OCI-LY7 (cell line): ENCODE results near the gene PGK2. TPM values are rescaled to one million over a fixed set of nuclear protein-coding genes. Genes with fewer than 3 reads are reported as not detected.

Experiments
- BruUV-seq: library from RNA; stranded (reverse); fragments of 400-500 nt; replicated peaks from 2 replicates; lab custom pipeline; 2021; lab: Mats Ljungman, UMichigan
- CTCF ChIA-PET: fragments of 300-600 bp; sonication (Branson Sonifier 250); formaldehyde crosslinking; loops from one replicate; lab custom pipeline; 2022; ENCODE audit warnings: antibody characterized with exemption; ENCODE audit not compliant: unreplicated experiment; lab: Charles Lee
- POLR2A ChIA-PET: fragments of 300-600 bp; sonication (Branson Sonifier 250); formaldehyde crosslinking; loops from one replicate; lab custom pipeline; 2022; ENCODE audit warnings: antibody characterized with exemption; lab: Charles Lee
- DNase-seq: peaks from one replicate; pipeline ENCODE4 v3.0.0-alpha.2; 2015; ENCODE audit warnings: low spot score
- H2AFZ ChIP-seq: fragments of 200-600 bp; sonication (generic), shearing (Covaris generic); 2 replicates; pipeline ENCODE4 v1.6.1; 2014; ENCODE audit warnings: mild to moderate bottlenecking, antibody characterized with exemption, low read length, moderate library complexity
- H3K27ac ChIP-seq: fragments of 200-600 bp; sonication (generic); 2 replicates; pipeline ENCODE4 v1.5.1; 2014; ENCODE audit warnings: mixed run types, low read depth, mild to moderate bottlenecking, moderate library complexity, low read length, inconsistent platforms; ENCODE audit not compliant: poor library complexity, severe bottlenecking
- H3K36me3 ChIP-seq: fragments of 200-600 bp; sonication (generic); 2 replicates; pipeline ENCODE4 v1.6.1; 2014; ENCODE audit warnings: mild to moderate bottlenecking, antibody characterized with exemption, low read length, moderate library complexity, mixed read lengths; ENCODE audit not compliant: insufficient read depth
- H3K4me1 ChIP-seq: fragments of 200-600 bp; sonication (generic); 2 replicates; pipeline ENCODE4 v1.5.1; 2014; ENCODE audit warnings: mild to moderate bottlenecking, low read length; ENCODE audit not compliant: insufficient read depth, poor library complexity, severe bottlenecking
- H3K4me2 ChIP-seq: fragments of 200-600 bp; sonication (generic); 2 replicates; pipeline ENCODE4 v1.6.1; 2014; ENCODE audit warnings: mild to moderate bottlenecking, low read length
- H3K4me3 ChIP-seq: fragments of 200-600 bp; sonication (generic); 2 replicates; pipeline ENCODE4 v1.5.1; 2014; ENCODE audit warnings: mild to moderate bottlenecking, low read depth, low read length; ENCODE audit not compliant: poor library complexity, severe bottlenecking
- H3K79me2 ChIP-seq: fragments of 200-600 bp; sonication (generic); 2 replicates; pipeline ENCODE4 v1.6.1; 2016; ENCODE audit warnings: low read depth, mild to moderate bottlenecking, low read length, moderate library complexity, mixed read lengths; ENCODE audit not compliant: insufficient read depth
- H3K9me2 ChIP-seq: fragments of 200-600 bp; sonication (generic); 2 replicates; pipeline ENCODE4 v1.6.1; 2016; ENCODE audit warnings: mild to moderate bottlenecking, low read length, mixed read lengths; ENCODE audit not compliant: insufficient read depth
- H3K9me3 ChIP-seq: fragments of 200-600 bp; sonication (generic); 2 replicates; pipeline ENCODE4 v1.6.1; 2014; ENCODE audit warnings: mild to moderate bottlenecking, mixed run types, low read length, mixed read lengths
- H4K20me1 ChIP-seq: fragments of 200-600 bp; sonication (generic); 2 replicates; pipeline ENCODE4 v1.6.1; 2014; ENCODE audit warnings: mild to moderate bottlenecking, antibody characterized with exemption, low read length, moderate library complexity, mixed read lengths; ENCODE audit not compliant: insufficient read depth
- CTCF ChIP-seq: fragments of 200-600 bp; sonication (generic); conservative IDR thresholded peaks from 2 replicates; pipeline ENCODE4 v1.5.1; 2014; ENCODE audit warnings: mild to moderate bottlenecking, antibody characterized with exemption, low read length, moderate library complexity, mixed read lengths
- EZH2phosphoT487 ChIP-seq: fragments of 200-600 bp; sonication (generic); IDR thresholded peaks from 2 replicates; pipeline ENCODE4 v1.6.1; 2018; ENCODE audit warnings: low read depth, borderline replicate concordance, mild to moderate bottlenecking, mixed run types, antibody characterized with exemption, low read length, moderate library complexity, mixed read lengths
- intact Hi-C: fragments of 100-400 bp; cut with micrococcal nuclease; formaldehyde crosslinking; loops from one replicate; pipeline ENCODE4 v1.10.0; 2022; ENCODE audit not compliant: unreplicated experiment
- total RNA-seq, 2 experiments: library from RNA; depleted of rRNA in 1 of 2; stranded (reverse); fragments of >200 nt in 1 of 2; shearing (Covaris generic) in 1 of 2; gene quantifications; 2 replicates each; pipeline ENCODE4 v1.2.3, GENCODE V29; 2014 to 2022

The PGK2 gene
- total RNA-seq, 2 experiments from 2014 or later: not detected

- Histone ChIP-seq H3K79me2 (no peaks in the 10 kb centered on the region), H3K9me3 (no peaks in the 10 kb centered on the region), H4K20me1 (no peaks in the 10 kb centered on the region), H3K4me1 (no peaks in the 10 kb centered on the region), H2AFZ (no peak overlapping the region), H3K9me2 (no peaks in the 10 kb centered on the region), H3K4me3 (no peak overlapping the region), H3K36me3 (no peaks in the 10 kb centered on the region), H3K4me2 (no peak overlapping the region), H3K27ac (no peak overlapping the region)
- ChIA-PET CTCF (no interaction called here), POLR2A (no interaction called here)
- intact Hi-C loops: no loop called here
- TF ChIP-seq CTCF (no peak), EZH2phosphoT487 (no peak)
- no peak for DNase-seq
- BruUV-seq: no TSS peak
Measured at GRCh38 chr6:49806145-49806544, 19.1 kb upstream of the PGK2 start.

GRCh38 chr6:49805246-49805645 is 18.2 kb upstream of the PGK2 start:
- DNase-seq: no peak
- no peak overlapping the region for H3K4me3 ChIP-seq
- POLR2A ChIA-PET: interaction anchor here (0.7 kb wide), 1 partner anchor 59 kb away, joined by 3 read pairs; no protein-coding TSS in a partner anchor
- H3K9me3 ChIP-seq: no peaks in the 10 kb centered on the region
- intact Hi-C loops: no loop called here
- H3K9me2 ChIP-seq: no peaks in the 10 kb centered on the region
- no TSS peak for BruUV-seq
- no peaks in the 10 kb centered on the region for H3K4me1 ChIP-seq
- H2AFZ ChIP-seq: no peak overlapping the region
- CTCF ChIA-PET: no interaction called here
- no peak overlapping the region for H3K4me2 ChIP-seq
- no peaks in the 10 kb centered on the region for H4K20me1 ChIP-seq
- TF ChIP-seq EZH2phosphoT487 (no peak), CTCF (no peak)
- no peaks in the 10 kb centered on the region for H3K36me3 ChIP-seq
- H3K79me2 ChIP-seq: no peaks in the 10 kb centered on the region
- no peak overlapping the region for H3K27ac ChIP-seq

- no peak for TF ChIP-seq EZH2phosphoT487
- no peak for TF ChIP-seq CTCF
- Histone ChIP-seq H2AFZ (no peak overlapping the region), H3K4me2 (no peak overlapping the region), H3K27ac (no peak overlapping the region), H3K9me3 (no peaks in the 10 kb centered on the region), H3K36me3 (no peaks in the 10 kb centered on the region), H3K4me1 (no peaks in the 10 kb centered on the region), H3K4me3 (no peak overlapping the region), H3K79me2 (no peaks in the 10 kb centered on the region), H3K9me2 (no peaks in the 10 kb centered on the region), H4K20me1 (no peaks in the 10 kb centered on the region)
- DNase-seq: no peak
- POLR2A ChIA-PET: no interaction called here
- BruUV-seq: no TSS peak
- CTCF ChIA-PET: no interaction called here
- intact Hi-C loops: no loop called here
Measured at GRCh38 chr6:49801525-49801924, 14.4 kb upstream of the PGK2 start.
